ENCODE results near the gene CEP85L.

The CEP85L gene

GRCh38 chr6:118621799-118622470 lies 29.5 kb downstream of the CEP85L start:
- no peak overlapping the region for H3K27ac ChIP-seq
- no peak for TF ChIP-seq ZFX (IDR thresholded peaks at IDR 0.05; ENCODE audit: borderline replicate concordance)
- TF ChIP-seq, protein P1, sequence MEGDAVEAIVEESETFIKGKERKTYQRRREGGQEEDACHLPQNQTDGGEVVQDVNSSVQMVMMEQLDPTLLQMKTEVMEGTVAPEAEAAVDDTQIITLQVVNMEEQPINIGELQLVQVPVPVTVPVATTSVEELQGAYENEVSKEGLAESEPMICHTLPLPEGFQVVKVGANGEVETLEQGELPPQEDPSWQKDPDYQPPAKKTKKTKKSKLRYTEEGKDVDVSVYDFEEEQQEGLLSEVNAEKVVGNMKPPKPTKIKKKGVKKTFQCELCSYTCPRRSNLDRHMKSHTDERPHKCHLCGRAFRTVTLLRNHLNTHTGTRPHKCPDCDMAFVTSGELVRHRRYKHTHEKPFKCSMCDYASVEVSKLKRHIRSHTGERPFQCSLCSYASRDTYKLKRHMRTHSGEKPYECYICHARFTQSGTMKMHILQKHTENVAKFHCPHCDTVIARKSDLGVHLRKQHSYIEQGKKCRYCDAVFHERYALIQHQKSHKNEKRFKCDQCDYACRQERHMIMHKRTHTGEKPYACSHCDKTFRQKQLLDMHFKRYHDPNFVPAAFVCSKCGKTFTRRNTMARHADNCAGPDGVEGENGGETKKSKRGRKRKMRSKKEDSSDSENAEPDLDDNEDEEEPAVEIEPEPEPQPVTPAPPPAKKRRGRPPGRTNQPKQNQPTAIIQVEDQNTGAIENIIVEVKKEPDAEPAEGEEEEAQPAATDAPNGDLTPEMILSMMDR (IDR thresholded peaks at IDR 0.05): no peak

GRCh38 chr6:118620202-118620601 lies 31.2 kb downstream of the CEP85L start:
- H3K27ac ChIP-seq: no peak overlapping the region
- TF ChIP-seq, protein P1 (IDR thresholded peaks at IDR 0.05): no peak
- TF ChIP-seq ZFX (IDR thresholded peaks at IDR 0.05; ENCODE audit: borderline replicate concordance): no peak

DNA sequence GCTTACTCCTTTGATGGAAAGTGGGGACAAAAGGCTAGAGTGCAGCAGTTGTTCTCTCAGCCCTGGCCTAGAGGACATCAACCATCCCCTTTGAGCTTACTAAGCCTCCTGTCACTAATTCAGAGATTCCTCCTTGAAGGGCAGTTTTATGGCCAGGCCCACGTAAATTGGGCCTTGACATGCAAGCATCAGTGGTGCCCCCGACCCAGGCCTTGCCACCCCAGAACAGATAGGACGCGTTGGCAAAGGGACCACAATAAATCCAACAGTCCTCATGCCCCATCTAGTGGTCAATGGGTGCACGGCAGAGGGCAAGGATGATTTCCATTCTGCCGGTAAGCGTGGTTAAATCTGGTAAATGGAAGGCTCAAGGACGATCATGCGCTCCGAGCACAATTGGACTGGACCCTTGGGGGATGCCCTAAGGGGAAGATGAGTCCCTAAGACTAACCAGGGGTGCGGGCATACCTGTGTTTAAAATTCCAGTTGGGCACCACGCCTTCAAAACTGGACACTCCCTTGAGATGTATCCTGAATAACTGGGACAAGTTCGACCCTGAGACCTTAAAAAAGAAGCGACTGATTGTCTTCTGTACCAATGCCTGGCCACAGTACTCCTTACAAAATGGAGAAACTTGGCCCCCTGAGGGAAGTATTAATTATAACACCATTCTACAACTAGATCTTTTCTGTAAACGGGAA lies 32.6 kb downstream of the CEP85L start:
- H3K27ac ChIP-seq: no peak overlapping the region
- TF ChIP-seq, protein P1 (IDR thresholded peaks at IDR 0.05): peak; percentile 89
- no peak for TF ChIP-seq ZFX (IDR thresholded peaks at IDR 0.05; ENCODE audit: borderline replicate concordance)

DNA sequence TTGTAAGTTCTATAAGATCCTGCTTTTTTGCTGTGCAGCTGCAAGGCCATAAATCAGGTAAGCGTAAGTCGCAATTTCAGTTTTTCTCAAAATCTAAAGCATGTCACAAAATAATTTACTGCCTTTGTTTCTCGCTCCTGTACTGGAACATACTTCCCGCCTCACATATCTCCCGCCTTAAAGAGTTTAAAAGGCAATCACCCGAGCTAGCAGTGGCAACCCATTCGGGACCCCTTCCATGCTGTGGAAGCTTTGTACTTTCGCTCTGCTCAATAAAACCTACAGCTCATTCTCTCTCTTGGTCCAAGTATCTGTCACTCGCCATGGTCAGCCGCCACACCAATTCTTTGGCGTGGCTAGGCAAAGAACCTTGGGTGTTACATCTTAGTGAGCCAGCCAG lies 34.0 kb downstream of the CEP85L start:
- no peak overlapping the region for H3K27ac ChIP-seq
- no peak for TF ChIP-seq ZFX (IDR thresholded peaks at IDR 0.05; ENCODE audit: borderline replicate concordance)
- TF ChIP-seq, protein P1 (IDR thresholded peaks at IDR 0.05): no peak

DNA sequence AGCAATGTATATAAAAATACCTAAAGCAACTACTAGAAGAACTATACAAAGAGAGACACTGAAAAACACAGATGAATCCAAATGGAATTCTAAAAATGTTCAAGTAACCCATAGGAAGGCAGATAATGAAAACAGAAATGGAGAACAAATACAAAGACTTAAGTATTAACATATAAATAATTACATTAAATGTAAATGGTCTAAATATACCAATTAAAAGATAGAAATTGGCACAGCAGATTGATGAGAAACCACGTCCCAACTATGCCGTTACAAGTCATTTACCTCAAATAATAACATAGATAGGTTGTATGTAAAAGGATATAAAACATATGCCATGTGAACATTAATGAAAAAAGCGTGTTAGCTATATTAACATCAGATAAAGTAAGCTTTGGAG lies 40.1 kb downstream of the CEP85L start:
- no peak overlapping the region for H3K27ac ChIP-seq
- TF ChIP-seq, protein P1 (IDR thresholded peaks at IDR 0.05): no peak
- no peak for TF ChIP-seq ZFX (IDR thresholded peaks at IDR 0.05; ENCODE audit: borderline replicate concordance)

DNA sequence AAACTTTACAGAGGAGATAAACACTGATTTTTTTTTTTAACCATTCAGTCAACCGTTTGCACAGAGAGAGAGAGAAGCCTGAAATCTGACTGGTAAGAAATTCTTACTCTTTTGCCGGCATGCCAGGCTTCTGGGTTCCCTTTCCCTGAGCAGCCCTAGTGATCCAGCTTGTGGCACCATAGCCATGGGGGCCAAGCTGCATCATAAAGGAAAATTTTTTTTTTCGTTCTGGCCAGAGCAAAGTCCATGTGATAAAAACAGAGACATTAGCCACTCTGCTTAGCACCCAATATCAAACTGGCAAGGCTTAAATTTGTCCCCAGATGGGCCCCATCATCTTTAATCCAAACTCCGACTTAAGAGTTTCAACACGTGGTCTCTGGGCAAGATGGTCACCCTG lies 44.5 kb downstream of the CEP85L start:
- TF ChIP-seq, protein P1 (IDR thresholded peaks at IDR 0.05): no peak
- TF ChIP-seq ZFX (IDR thresholded peaks at IDR 0.05; ENCODE audit: borderline replicate concordance): no peak
- H3K27ac ChIP-seq: no peak overlapping the region

DNA sequence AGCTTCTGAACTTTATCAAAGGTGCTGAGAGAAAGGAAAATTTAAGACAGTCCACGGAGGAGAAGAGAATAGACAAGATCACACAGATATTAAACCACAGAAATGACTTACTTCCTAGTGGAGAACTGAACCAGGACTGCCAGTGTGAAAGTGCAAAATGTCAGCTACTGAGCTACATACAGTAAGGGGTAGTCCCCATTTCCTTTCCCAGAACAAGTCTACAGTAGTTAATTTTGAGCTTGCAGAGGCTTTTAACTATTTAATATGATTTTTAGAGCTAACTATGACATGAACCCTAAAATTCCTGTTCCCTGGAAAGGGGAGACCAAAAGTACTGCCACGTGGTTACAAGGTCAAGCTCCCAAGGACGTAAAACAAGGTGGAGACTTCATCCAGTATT lies 45.1 kb downstream of the CEP85L start:
- TF ChIP-seq, protein P1 (IDR thresholded peaks at IDR 0.05): no peak
- TF ChIP-seq ZFX (IDR thresholded peaks at IDR 0.05; ENCODE audit: borderline replicate concordance): no peak

More for the DNA sequence above, 45.1 kb downstream of the CEP85L start:
- no peak overlapping the region for H3K27ac ChIP-seq
